ENCODE results near the gene FBXO30.

Gene FBXO30

GRCh38 chr6:145745861-145746260 is 68.7 kb downstream of the FBXO30 start:
- no peak overlapping the region for H3K4me3 ChIP-seq (ENCODE audit: low read depth in 1 of 2, low read length in 2 of 2)
- no peak overlapping the region for H3K9ac ChIP-seq (ENCODE audit: low read length)
- no peaks in the 10 kb centered on the region for H3K36me3 ChIP-seq (ENCODE audit: insufficient read depth, low read length)
- H3K4me1 ChIP-seq (ENCODE audit: insufficient read depth, low read length): no peaks in the 10 kb centered on the region
- no peak overlapping the region for H3K27ac ChIP-seq (ENCODE audit: low read depth, low read length)
- H3K27me3 ChIP-seq (ENCODE audit: control insufficient read depth in 1 of 2, insufficient read depth in 2 of 2, low read length in 2 of 2): no peaks in the 10 kb centered on the region
- no peaks in the 10 kb centered on the region for H3K9me3 ChIP-seq (ENCODE audit: low read length)

DNA sequence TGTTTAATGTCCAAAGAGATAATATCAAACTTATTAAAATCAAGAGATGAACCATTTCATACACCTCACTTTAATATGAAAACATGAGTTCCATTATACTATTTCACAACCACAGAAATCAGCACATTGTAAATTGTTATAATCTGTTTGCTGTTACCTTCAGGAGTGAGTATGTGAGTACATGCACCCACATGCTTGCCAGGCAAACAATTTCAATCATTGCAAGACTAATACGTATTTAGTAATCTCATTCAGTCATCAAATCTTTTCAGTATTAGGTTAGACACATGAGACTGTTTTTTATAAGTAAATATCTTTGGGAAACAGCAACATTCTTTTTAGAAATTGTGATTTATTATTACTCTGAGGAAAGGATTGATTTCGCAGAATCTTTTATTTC is 70.0 kb downstream of the FBXO30 start:
- H3K4me3 ChIP-seq (ENCODE audit: low read depth in 1 of 2, low read length in 2 of 2): no peak overlapping the region
- H3K27ac ChIP-seq (ENCODE audit: low read depth, low read length): no peak overlapping the region
- H3K9ac ChIP-seq (ENCODE audit: low read length): no peak overlapping the region
- no peaks in the 10 kb centered on the region for H3K9me3 ChIP-seq (ENCODE audit: low read length)
- no peaks in the 10 kb centered on the region for H3K36me3 ChIP-seq (ENCODE audit: insufficient read depth, low read length)
- H3K27me3 ChIP-seq (ENCODE audit: control insufficient read depth in 1 of 2, insufficient read depth in 2 of 2, low read length in 2 of 2): no peaks in the 10 kb centered on the region
- H3K4me1 ChIP-seq (ENCODE audit: insufficient read depth, low read length): no peaks in the 10 kb centered on the region

Measured in muscle layer of colon (tissue), 2 donors.